HG03457 (cell line): ENCODE measurements around the gene RFX2.

Source experiments
- ATAC-seq: cut with Tn5 transposase; IDR thresholded peaks from one replicate; pipeline ENCODE4 v1.9.1; 2021; ENCODE audit warnings: moderate number of reproducible peaks; ENCODE audit not compliant: unreplicated experiment

RFX2 gene

GRCh38 chr19:6061376-6062130 lies 48.7 kb downstream of the RFX2 start:
- no peak for ATAC-seq

DNA sequence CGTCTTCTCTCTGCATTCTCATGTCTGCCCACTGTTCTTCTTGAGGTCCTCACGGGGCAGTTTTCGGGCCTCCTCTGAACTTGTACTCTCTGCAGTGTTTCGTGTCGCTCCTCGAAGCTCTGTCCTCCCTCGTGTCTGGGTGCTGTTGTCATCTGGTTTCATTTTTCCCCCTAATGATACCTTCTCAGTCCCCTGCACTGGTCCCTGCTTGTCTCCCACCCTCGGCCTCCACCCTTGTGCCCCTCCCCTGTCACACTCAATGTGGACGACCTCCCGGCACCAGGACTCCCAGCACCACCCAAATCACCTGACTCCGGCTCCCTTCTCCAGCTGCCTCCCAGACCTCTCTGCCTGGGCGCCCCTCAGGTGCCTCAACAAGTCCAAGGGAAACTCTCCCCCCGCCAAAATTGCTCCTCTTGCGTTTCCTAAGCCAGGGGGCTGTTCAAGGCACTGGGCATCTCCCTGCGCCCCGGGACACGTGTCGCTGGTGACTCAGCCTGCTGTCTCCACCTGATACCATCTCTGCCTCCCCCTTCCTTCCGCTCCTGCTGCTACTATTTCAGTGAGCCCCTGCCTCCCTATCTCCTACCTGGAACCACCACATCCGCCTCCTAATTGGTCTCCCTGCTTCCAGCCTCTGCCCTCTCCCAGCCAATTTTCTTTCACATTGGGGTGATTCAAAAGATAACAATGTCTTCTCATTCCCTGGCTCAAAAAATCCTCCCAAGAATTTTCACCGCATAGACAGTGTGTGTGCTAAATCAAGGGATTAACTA lies 49.5 kb downstream of the RFX2 start:
- ATAC-seq, result no peak

DNA sequence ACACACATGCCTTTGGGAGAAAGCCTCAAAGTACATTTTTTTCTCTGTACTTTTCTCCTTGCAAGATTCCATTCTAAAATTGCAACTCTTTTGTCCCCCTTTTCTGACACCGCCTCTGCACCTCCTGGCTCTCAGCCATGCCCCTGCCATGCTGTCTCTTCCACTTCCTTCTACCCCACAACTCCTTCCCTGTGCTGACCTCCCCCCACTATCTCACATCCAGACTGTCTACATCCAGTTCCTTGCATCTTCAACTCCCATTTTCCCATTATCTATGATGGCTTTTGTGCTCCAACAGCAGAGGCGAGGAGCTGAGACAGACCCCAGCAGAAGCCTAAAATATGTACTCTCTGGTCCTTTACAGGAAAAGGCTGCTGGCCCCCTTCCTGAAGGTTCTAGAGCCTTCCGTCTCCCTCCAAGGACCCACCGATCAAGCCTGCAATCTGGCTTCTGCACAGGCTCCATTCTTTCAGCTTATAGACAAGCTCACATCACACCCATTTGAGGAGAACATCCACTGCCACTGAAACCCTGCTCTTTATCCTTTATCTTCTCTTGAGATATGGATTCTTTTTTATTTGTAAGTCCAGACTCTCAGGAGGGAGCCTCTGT lies 50.2 kb downstream of the RFX2 start:
- no peak for ATAC-seq

DNA sequence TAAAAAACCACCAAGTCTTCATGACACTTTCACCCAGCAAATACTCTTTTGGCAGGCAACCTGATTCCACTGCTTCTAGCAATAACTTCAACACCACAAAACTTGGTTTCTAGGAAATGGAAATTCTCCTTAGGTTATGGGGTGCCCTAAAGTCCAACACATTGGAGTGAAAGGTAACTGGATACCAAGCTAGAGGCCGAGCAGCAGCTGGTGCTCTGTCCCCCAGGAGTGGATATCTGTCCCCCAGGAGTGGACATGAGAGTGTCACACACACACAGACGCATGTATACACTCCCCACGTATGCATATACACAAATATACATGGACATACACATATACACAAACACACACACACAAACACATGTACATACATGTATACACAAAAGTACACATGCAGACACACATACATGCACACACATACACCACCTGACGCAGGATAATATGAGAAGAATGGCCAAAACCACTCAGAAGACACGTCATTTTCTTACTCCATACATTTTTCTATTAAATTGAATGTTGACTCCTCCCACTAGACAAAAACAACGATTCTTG lies 50.8 kb downstream of the RFX2 start:
- no peak for ATAC-seq

GRCh38 chr19:6058518-6059201 lies 51.6 kb downstream of the RFX2 start:
- no peak for ATAC-seq

GRCh38 chr19:6057651-6058517 lies 52.4 kb downstream of the RFX2 start:
- no peak for ATAC-seq

DNA sequence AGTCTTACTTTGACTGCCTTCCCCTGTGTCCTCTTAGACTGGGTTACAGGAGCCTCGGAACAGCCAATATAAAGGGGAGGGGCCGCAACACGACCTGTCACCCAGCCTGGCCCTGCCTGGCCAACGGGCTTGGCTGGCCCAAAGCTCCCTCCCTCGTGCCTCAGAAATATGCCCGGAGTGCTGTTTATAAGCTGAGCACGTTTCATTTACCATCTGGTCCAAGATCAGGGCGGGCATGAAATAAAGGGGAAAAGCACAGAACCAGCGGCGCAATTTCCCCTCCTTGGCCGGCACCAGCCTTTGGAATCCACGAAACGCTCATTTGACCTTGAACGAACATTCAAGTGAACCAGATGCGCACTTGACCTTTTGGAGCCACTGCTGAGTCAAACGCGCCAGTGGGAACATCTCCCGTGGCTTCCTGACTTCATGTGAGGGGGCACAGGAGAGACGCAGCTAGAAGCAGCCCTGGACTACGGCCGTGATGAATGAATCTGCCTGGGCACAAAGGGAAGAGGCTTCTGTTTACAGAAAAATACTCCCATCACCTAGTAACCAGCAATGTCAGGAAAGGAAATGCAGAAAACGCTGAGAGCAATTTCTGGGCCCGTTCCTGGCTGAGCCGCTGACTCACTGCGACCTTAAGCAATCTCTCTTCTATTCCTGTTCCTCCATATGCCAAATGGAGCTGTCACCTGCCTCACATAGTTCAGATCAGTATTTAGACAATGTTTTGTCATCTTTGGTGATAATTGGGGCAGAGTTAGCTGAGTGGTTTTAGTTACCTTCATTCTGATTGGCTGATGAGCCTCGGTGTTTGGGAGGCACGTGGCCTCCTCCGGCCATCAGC lies 53.3 kb downstream of the RFX2 start:
- no peak for ATAC-seq

- ATAC-seq, result no peak
Measured at GRCh38 chr19:6056282-6056741, 54.0 kb downstream of the RFX2 start.

GRCh38 chr19:6055013-6055795 lies 55.1 kb downstream of the RFX2 start:
- ATAC-seq, result no peak

DNA sequence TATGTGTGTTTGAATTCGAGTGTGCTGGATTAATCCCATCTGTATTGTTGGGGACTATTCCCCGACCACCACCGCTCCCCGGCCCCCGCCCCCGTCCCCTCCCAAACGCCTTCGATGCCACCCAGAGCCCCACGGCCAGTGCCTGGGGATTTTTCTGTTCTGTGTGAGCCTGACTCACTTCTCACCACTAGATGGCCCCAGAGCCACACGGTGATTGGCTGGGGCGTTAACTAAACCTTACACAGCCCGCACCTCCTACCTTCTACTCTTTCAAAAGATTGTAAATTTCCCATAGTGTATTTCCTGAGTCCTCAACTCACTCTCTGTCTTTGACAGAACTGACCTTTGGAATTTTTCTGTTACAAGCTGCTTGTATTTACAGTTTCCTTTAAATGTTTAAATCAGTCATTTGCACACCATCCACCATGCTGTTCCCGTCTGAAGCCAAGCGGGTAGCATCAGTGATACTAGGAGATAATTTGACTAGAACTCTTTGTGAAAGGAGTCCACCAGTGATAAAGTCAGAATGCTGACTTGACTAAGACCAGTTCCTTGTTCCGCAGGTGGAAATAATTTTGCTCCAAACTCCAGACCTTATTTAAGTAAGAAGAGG lies 61.4 kb downstream of the RFX2 start:
- no peak for ATAC-seq

- ATAC-seq, result no peak
Measured at GRCh38 chr19:6048348-6048747, 62.0 kb downstream of the RFX2 start.

DNA sequence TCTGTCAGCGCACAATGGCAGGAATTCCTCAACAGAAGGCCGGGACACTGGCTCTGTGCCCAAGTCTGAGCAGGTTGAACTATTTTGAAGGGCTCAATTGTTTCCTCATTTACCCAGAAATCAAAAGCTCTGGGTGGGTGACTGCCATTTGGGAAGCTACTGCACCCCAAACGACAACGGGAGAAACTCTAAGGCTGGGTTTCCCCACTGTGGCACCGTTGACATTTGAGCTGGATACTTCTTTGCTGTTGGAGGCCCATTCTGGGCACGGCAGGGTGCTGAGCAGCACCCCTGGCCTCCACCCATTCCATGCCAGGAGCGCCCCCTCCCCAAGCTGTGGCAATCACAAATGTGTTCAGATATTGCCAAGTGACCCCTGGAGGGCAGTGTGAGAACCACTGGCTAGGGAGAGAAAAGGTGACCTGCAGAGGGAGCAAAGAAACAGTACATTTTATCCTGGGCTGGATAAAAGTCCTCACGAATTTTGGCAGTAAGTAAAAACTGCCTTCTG lies 62.5 kb downstream of the RFX2 start:
- ATAC-seq, result no peak

GRCh38 chr19:6047256-6047655 lies 63.0 kb downstream of the RFX2 start:
- no peak for ATAC-seq

- ATAC-seq, result no peak
Measured at GRCh38 chr19:6045108-6045507, 65.2 kb downstream of the RFX2 start.

- ATAC-seq, result no peak
Measured at GRCh38 chr19:6044056-6044805, 66.1 kb downstream of the RFX2 start.

- no peak for ATAC-seq
Measured at GRCh38 chr19:6042776-6043726, 67.2 kb downstream of the RFX2 start.
